Glutamatergic neuron (in vitro differentiated cells): ENCODE results near the gene PDLIM5. TPM values are rescaled to one million over a fixed set of nuclear protein-coding genes. Genes with fewer than 3 reads are reported as not detected.

ENCODE experiments used
- DNase-seq: peaks from one replicate; pipeline ENCODE4 v3.0.0; 2022
- H3K27ac Mint-ChIP-seq: one replicate; pipeline ENCODE4 v1.8.0; 2020; ENCODE audit warnings: mild to moderate bottlenecking, mixed read lengths, inconsistent platforms; ENCODE audit not compliant: unreplicated experiment
- H3K27me3 Mint-ChIP-seq: one replicate; pipeline ENCODE4 v1.8.0; 2020; ENCODE audit warnings: mild to moderate bottlenecking, moderate library complexity, mixed read lengths, inconsistent platforms; ENCODE audit not compliant: unreplicated experiment
- H3K36me3 Mint-ChIP-seq: one replicate; pipeline ENCODE4 v1.8.0; 2020; ENCODE audit warnings: mild to moderate bottlenecking, mixed read lengths, inconsistent platforms; ENCODE audit not compliant: unreplicated experiment
- H3K4me1 Mint-ChIP-seq: one replicate; pipeline ENCODE4 v1.8.0; 2020; ENCODE audit warnings: mild to moderate bottlenecking, low read depth, mixed read lengths, inconsistent platforms; ENCODE audit not compliant: unreplicated experiment
- H3K4me3 Mint-ChIP-seq: one replicate; pipeline ENCODE4 v1.8.0; 2020; ENCODE audit warnings: mild to moderate bottlenecking, mixed read lengths, inconsistent platforms; ENCODE audit not compliant: unreplicated experiment
- H3K9me3 Mint-ChIP-seq: one replicate; pipeline ENCODE4 v1.8.0; 2020; ENCODE audit warnings: mild to moderate bottlenecking, moderate library complexity, mixed read lengths, inconsistent platforms; ENCODE audit not compliant: unreplicated experiment
- CTCF ChIP-seq: fragments of 200-600 bp; sonication (generic); IDR thresholded peaks from one replicate; pipeline ENCODE4 v1.5.0; 2021; ENCODE audit not compliant: partially characterized antibody, unreplicated experiment
- total RNA-seq: library from RNA; stranded (reverse); fragmentation: NEBNext Ultra II Directional; extraction: Animal tissue kit (Norgen Biotek cat#: 25700); gene quantifications from one replicate; pipeline ENCODE4 v1.2.1, GENCODE V29; 2021; ENCODE audit not compliant: unreplicated experiment

The PDLIM5 gene
- total RNA-seq, 1 donor from 2014 or later: 32.7 TPM

DNA sequence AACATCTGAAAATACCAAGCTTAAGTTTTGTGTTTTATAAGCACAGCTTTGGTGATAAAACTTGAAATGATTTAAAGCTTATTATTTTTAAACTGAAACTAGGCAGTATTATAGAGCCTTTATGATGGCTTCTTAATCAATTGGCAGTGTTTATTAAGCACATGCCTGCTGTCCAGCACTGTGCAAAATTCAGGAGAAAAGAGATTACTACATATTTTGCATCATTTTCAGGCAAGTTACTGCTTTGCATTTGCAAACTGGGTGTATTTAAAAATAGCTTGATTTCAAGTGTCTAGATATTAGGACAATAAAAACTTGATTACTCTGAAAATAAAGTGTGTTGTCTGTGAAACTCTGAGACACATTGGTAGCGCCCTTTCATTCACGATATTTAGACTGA, 126.5 kb downstream of the PDLIM5 start:
- peaks cover 2% of the 10 kb centered on the region for H3K27me3 Mint-ChIP-seq
- TF ChIP-seq CTCF: no peak
- no peaks in the 10 kb centered on the region for H3K9me3 Mint-ChIP-seq
- H3K4me3 Mint-ChIP-seq: no peak overlapping the region
- peaks cover 9% of the 10 kb centered on the region for H3K4me1 Mint-ChIP-seq
- H3K36me3 Mint-ChIP-seq: no peaks in the 10 kb centered on the region
- no peak overlapping the region for H3K27ac Mint-ChIP-seq
- no peak for DNase-seq

DNA sequence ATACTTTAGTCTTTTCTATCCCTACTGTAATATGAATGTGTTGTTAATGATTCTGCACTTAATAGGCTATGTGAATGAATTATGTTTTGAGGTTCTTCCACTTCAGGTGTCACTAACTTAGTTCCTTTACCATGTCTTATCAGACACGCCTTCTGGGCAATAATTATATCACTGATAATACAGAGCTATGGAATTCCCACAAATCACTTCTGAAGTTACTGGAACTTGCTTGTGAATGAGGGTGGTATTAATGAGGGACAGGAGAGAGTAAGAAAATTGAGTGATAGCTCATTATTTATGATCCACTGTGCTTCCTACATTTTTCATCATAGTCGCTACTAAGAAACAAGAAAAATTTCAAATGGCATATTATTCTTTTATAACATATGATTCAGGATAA, 130.0 kb downstream of the PDLIM5 start:
- no peaks in the 10 kb centered on the region for H3K36me3 Mint-ChIP-seq
- H3K27me3 Mint-ChIP-seq: no peaks in the 10 kb centered on the region
- DNase-seq: no peak
- no peak overlapping the region for H3K27ac Mint-ChIP-seq
- peaks cover 4% of the 10 kb centered on the region for H3K4me1 Mint-ChIP-seq
- no peak overlapping the region for H3K4me3 Mint-ChIP-seq
- H3K9me3 Mint-ChIP-seq: no peaks in the 10 kb centered on the region
- TF ChIP-seq CTCF: no peak

- Mint-ChIP-seq H3K27ac (no peak overlapping the region), H3K4me1 (peaks cover 2% of the 10 kb centered on the region), H3K4me3 (no peak overlapping the region), H3K27me3 (no peaks in the 10 kb centered on the region), H3K9me3 (no peaks in the 10 kb centered on the region), H3K36me3 (no peaks in the 10 kb centered on the region)
- no peak for DNase-seq
- TF ChIP-seq CTCF: no peak
Observed at GRCh38 chr4:94582517-94582916, 130.8 kb downstream of the PDLIM5 start.

DNA sequence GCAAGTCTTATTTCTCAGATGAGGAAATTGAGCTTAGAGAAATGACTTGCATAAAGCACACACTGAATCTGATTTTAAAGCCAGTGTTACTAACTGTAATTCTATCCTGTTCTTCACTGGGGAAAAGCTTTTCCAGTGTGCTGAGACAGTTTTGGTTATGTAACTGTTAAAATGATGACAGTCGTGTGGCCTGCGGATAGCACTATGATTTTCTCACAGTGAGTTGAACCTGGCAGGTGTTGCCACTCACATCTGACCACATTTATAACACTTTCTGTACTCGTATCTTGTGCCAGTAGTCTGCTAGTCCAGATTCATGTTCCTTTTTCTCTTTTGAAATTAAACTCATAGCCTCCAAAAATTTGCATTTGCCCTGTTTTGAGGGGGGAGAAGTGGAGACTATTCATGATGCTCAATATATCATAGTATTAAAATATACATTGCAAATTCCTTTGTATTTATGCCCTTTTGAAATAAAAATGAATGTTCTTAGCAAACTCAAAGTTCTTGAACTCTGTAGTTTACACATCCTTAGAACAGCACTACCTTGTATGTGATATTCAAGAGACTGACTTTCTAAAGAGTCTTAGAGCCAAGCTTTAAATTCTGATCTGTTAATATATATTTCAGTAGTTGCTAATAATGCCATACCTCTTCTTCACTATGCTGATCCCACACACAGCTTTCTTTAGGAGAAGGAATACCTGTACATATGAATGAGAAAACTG, 132.3 kb downstream of the PDLIM5 start:
- no peak for TF ChIP-seq CTCF
- no peak for DNase-seq
- Mint-ChIP-seq H3K27me3 (no peaks in the 10 kb centered on the region), H3K36me3 (no peaks in the 10 kb centered on the region), H3K9me3 (no peaks in the 10 kb centered on the region), H3K4me1 (peaks cover 2% of the 10 kb centered on the region), H3K4me3 (no peak overlapping the region), H3K27ac (no peak overlapping the region)

DNA sequence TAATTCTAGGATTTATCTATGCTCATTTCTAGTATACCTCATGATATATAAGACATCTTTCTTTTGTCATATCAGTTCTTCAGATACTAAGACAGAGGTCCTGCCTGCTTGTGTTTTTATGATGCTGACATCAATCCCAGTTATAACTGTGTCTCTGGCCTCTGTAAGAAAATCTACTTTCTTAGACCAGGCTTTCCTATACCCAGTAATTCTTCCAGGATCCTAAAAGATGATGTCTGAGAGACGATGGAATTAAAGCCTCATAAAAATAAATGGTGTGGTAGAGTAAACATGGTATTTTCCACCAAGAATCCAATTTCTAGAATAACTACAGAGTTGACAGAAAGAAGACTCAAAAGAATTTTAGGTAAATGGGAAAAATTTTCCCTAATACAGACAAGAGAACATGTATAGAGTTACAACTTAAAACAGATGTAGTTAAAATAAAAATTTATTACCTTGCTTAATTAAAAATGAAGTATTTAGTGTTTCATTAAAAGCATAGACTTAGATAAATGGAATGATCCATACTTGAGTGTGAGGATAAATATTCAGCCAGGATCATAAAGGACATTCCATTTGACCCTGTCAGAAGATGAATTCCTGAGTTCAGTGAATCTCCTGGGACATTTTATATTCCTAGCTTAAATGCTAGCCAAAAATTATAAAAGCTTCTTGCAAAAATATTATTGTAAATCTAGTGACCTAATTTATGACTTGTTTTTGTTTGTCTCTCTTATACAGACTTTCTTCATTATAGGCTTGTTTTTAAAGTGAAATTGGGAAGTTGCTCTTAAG, 137.4 kb downstream of the PDLIM5 start:
- no peak for TF ChIP-seq CTCF
- H3K27ac Mint-ChIP-seq: no peak overlapping the region
- H3K4me3 Mint-ChIP-seq: no peak overlapping the region
- H3K27me3 Mint-ChIP-seq: no peaks in the 10 kb centered on the region
- no peaks in the 10 kb centered on the region for H3K4me1 Mint-ChIP-seq
- no peaks in the 10 kb centered on the region for H3K36me3 Mint-ChIP-seq
- no peak for DNase-seq
- peaks cover 2% of the 10 kb centered on the region for H3K9me3 Mint-ChIP-seq
